HG02943 (cell line): ENCODE measurements around the gene SH3PXD2B.

Experiments
- ATAC-seq: cut with Tn5 transposase; IDR thresholded peaks from one replicate; pipeline ENCODE4 v1.9.1; 2021; ENCODE audit warnings: mild to moderate bottlenecking, low read depth, moderate library complexity; ENCODE audit not compliant: unreplicated experiment

SH3PXD2B gene

DNA sequence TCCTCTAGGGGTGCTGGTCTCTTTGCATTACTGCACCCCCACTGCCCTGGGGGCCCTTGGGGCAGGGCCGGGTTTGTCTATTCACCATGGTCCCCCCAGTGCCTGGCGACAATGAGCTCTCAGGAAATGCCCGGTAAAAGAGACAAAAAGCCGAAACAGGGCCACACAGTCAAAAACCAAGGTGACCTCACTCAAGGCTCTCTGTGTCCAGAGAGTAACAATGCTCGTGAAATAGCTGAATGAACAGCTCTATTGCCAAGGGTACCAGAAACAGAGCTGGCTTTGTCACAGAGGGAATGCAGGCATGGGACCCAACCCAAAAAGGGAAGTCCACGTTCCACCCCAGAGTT, 16.0 kb downstream of the SH3PXD2B start:
- ATAC-seq = no peak

DNA sequence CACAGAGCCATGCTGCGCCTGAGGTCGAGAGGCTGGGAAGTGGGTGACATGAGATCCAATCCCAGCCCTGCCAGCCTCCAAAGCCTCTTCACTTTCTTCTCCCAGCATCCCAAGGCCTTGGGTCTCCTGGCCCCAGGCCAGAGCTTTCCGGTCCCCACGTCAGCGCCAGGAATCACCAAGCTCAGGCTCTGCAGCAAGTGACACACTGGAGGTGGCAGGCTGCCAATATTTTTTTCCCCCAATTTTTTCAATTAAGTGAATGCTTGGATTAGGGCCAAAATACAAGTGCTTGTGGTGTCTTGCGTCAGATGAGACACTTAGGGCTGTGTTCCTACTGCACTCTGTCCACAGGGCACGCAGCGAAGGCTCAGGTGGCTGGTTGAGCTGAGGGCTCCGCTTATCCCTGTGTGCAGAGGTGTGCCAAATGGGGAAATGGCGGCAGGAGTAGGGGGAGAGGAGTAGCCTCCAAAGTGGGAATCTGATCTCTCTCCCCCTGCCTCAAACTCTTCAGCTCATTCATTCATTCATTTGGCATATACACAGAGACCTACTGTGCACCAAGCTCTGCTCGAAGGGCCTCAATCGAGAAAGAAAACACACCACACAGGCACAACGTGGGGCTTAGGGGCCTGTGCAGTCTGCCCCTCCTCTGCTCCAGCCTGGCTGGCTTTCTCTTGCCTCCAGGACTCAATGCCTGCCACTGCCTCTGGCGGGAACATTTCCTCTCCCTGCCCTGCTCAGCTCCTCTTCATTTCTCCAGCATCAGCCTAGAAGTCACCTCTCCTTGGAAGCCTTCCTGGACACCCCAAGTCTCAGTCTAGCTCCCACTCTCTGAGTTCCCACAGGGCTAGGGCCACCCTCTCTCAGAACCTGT, 16.6 kb downstream of the SH3PXD2B start:
- ATAC-seq = no peak

DNA sequence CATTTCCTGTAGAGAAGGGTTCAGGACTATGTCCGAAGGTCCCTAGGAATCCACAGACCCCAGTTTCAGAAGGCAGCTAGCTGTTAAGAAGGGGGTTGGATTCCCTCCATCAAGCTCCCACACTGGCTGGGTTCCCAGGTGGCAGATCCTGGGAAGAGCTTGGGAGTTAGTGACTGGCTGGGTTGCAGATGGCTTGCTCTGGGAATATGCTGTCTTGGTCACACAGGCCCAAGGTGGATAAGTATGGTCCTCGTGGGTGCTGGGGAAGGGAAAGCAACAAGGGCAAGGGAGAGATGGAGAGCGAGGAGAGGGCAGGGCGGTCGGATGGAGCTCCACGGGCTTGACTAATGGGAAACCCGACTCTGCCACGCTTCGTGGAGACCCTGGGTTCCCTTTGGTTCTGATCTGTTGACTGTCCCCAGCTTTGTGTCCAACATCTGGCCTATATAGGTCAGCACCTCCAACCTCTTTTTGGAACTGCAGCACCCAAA, 17.4 kb downstream of the SH3PXD2B start:
- no peak for ATAC-seq

DNA sequence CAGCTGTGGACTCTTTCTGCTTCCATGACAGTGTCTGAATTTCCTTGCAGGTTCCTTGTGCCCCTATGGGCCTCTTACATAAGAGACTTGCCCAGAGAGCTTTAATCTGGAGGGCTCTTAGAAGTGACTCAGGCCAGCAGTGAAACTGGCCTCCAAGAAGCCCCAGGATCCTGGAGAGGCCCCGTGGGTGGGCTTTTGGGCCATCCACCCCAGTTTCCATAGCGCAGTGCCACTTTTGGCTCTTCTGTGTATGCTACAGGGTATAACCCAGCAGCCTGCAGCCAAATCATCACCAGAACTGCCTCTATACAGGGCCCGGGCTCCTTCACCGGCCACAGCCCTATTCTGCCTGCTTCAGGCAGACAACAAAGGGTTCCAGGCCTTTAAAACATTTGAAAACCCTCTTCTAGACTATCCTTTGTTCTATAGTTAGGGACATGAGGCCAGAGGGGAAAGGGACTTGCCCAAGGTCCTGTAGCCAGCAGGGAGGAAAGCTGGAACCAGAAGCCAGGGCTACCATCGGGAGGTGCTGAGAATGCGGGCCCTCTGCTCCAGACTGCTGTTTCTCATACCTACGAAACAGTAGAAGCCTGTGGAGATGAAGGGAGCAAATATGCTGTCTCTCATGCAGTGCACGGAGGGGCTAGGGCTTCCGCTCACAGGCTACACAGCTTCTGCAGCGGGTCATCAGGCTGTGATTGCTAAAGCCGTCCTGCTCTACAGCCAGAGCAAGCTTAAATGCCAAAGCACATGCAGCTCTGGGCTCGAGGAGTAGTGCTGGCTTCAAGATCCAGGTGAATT, 18.0 kb downstream of the SH3PXD2B start:
- no peak for ATAC-seq

DNA sequence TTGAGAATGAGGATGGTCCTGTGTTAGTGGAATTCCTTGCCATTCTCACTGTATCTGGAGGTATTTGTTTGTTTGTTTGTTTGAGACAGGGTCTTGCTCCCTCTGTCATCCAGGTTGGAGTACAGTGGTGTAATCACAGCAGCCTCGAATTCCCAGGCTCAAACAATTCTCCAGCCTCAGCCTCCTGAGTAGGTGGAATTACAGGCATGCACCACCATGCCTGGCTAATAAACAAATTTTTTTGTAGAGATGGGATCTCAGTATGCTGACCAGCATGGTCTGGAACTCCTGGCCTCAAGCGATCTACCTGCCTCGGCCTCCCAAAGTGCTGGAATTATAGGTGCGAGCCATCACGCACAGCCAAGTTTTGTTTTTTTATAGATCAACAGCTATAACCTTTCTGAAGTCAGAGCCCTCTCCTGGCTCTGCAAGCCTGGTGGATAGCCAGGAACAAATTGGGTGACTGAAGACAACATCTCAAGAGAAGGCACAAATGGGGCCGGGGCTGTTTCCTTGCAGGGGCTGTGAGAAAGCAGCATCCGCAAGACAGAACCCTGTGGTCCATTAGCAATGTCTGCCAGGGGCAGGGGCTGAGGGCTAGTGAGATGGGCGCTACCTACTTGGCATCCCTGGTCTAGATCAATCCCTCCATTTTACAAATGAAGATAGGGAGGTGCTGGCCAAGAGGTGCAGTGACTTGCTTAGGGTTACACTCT, 18.8 kb downstream of the SH3PXD2B start:
- no peak for ATAC-seq

DNA sequence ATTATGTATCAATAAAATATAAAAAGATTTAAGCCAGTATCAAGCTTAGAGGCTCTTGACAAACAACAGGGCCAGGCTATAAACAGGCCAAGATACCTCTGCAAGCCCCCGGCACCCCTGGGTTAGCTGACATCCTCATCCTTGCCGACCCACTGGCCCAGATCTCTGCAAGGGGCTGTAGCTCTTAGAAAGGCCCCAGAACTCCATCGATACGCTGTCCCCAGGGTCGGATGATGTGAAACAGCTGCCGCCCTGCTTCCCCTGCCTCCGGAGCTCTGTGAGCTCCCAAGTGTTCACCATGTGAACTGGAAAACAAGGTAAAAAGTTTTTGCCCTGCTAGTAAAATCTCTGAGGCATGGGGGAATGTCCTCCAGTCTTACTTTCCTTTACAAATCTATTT, 20.1 kb downstream of the SH3PXD2B start:
- ATAC-seq = no peak

DNA sequence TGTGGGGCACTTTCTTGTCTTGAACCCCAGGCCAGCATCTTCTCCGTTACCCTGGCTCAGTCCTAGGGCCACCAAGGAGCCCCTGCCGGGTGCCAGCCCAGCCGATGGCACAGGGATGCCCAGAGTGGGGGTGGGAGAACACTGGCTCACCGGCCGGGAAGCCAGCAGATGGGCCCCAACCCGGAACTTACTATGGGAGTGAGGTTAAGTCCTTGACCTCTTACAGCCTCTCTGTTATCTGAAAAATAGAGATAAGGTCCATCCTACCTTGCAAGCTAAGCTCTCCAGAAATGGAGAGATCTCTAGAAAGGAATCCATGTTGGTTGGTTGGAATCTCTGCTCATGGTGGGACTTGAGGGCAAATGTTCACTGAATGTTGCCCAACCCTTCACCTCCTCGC, 20.8 kb downstream of the SH3PXD2B start:
- no peak for ATAC-seq

DNA sequence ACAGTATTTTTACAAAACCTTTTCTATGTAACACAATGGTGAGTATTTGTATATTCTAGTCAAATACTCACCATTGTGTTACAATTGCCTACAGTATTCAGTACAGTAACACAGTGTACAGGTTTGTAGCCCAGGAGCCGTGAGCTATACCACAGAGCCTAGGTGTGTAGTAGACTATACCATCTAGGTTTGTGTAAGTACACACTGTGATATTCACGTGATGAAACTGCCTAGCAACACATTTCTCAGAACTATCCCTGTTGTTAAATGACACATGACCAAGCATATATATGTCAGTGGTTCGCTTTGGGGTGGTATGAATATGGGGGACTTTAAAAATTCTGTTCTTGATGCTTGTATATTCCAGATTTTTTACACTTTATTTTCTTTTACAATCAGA, 21.3 kb downstream of the SH3PXD2B start:
- no peak for ATAC-seq

DNA sequence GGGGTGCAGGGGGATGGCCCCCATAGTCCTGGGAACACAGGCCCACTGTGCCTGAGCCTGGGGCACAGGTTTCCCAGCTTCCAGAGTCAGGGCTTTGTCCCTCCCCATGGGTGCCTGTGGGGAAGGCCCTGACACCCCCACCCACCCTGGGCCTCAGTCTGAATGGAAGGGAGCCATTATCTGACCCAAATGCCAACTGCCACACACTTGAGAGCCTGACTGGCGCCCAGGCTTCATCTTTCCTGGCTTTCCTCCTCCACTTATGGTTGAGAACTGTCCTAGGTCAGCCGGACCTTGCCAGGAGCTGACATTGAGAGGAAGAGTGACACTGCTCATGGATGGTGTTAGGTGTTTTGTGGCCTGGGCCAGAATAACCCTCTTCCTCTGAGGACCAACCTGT, 24.0 kb downstream of the SH3PXD2B start:
- no peak for ATAC-seq

DNA sequence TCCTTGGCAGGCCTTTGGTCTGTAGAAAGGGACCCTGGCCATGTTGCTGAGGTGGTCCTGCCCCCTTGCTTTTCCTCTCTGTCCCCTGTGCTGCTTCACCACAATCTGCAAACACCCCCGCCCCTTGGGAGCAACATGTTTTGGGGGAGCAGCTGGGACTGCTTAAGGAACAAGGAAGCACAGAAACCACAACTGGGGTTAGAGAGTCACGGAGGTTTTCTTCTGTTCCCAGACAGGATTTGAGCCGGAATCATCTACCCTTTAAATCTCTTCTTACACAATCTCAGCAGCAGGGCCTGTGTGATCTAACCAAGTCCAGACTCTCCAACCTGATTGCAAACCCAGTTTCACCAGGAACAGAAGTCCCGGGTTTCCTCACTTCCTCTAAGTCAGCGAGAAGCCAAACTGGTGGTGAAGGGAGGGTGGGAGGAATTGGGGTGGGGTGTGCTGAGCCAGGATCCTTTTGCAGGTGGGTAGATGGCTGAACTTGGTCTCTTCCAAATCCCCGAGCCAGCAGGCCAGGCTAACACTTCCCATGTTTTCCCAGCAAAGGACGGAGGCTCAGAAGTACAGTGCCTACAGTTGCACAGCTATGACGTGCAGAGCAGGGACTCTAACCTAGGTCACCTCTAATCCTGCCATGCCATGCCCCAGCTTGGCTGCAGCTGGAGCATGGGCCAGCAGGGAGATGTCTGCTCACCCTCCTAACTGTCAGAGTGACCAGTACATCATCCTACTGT, 25.0 kb downstream of the SH3PXD2B start:
- ATAC-seq = no peak

DNA sequence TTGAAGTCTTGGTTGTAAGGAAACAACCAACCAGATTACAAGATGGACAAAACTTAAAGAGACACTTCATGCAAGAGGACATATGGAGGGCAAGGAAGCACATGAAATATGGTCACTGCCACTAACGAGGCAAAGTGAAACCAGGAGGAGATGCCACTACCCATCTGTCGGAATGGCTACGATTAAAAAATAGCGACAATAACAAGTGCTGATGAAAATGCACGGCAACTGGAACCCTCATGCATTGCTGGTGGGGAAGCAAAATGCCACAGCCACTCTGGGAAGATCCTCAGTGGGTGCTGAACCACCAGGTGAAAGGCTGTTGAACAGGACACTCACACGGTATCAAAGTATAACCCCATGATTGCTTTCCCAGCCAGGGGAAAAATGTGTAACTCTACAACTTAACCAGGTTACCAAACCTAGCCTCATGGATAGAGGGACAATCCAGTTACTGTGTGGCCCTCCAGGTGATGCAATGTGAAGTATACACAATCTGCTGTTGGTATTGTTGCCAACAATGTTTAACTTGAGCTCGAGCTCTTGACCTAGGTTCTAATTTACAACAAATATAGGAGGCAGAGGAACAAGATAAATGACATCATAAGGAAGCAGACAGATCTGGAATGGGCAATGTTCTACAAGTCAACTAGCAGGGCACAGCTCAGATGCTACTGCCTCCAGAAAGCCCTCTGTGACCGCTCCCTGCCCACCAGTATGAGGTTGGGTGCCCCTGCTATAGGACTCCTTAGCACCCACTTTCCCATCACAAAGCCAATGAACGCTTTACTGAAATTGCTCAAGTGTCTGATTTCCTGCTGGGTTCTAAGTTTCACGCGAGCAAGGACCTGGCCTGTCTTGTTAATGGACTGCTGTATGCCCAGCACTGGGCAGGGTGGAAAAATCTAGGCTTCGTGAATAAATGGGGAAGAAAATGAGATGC, 25.8 kb downstream of the SH3PXD2B start:
- ATAC-seq = no peak

DNA sequence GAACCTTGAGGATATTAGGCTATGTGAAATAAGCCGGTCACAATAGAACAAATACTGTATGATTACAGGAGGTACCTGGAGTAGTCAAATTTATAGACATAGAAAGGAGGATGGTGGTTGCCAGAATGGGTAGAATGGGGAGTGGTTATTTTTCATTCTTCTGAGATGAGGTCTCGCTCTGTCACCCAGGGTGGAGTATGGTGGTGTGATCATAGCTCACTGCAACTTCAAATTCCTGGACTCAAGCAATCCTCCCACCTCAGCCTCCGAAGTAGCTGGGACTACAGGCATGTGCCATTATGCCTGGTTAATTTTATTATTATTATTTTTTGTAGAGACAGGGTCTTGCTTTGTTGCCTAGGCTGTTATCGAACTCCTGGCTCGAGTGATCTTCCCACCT, 27.1 kb downstream of the SH3PXD2B start:
- ATAC-seq = no peak

DNA sequence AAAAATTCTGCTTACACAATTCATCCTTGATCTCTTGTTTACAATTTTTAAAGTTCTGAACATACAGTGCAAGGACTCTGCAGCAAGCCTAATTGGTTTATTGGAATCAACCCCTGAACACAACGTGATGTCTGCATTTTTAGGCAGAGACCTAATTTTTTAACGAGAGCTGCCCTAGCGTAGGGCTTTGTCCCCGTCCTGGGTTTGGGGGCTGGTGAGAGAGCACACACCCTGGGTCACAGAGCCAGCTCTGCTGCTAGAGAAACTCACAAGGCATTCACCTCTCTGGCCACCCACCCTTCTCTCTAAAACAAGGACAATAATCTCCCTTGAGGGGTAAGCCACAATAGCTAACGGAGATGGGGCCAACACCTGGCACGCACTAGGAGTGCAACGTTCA, 28.2 kb downstream of the SH3PXD2B start:
- no peak for ATAC-seq

DNA sequence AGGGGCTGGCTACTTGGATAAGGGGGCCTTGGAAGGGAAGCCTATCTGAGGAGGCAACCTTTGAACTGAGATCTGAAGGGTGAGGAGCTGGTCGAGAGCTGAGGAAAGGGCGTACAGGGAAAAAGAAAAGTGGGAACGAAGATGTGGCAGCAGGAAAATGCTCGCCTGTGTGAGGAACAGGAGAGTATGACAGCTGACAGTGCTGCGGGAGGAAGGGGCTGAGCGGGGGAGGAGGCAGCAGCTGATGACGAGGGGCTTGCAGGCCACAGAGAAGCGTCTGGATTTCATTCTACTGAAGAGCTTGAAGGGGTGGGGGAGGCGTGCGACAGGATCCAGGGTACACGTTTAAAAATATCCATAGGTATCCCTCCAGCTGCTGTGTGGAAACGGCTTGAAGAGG, 28.9 kb downstream of the SH3PXD2B start:
- no peak for ATAC-seq

DNA sequence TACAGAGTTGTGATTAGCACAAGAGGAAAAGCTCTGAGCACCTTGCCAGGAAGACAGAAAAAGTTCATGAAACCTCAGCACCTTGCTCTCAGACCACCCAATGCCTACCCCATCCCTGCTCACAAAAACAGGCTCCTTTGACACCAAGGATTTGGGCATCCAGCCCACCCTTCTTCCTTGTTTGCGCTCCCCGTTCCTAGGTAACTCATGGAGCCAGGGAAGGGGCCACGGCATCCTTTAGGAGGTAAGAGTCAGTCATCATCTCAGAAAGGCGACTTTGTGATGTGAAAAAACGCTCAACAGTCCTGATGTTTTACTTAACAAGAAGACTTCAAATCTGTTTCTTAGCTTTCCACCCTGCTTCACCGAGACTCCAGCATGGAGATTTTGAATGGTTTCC, 29.5 kb downstream of the SH3PXD2B start:
- ATAC-seq = no peak

DNA sequence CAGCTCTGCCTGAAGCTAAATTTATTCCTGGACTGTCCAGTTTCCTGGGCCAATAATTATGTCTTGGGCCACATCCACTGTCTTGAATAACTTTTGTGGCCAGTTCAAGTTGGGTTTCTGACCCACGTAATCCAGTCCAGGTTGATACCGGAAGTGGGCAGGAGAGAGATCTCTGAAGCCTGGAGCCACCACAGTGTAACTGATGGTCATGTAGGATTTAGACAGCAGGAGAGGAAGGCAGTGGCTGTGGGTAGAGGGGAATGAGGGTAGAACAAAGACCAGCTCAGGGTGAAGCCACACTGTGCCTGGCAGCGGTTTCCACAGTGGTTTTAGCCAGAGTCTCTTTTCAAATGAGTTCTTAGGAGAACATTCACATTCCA, 30.2 kb downstream of the SH3PXD2B start:
- no peak for ATAC-seq

DNA sequence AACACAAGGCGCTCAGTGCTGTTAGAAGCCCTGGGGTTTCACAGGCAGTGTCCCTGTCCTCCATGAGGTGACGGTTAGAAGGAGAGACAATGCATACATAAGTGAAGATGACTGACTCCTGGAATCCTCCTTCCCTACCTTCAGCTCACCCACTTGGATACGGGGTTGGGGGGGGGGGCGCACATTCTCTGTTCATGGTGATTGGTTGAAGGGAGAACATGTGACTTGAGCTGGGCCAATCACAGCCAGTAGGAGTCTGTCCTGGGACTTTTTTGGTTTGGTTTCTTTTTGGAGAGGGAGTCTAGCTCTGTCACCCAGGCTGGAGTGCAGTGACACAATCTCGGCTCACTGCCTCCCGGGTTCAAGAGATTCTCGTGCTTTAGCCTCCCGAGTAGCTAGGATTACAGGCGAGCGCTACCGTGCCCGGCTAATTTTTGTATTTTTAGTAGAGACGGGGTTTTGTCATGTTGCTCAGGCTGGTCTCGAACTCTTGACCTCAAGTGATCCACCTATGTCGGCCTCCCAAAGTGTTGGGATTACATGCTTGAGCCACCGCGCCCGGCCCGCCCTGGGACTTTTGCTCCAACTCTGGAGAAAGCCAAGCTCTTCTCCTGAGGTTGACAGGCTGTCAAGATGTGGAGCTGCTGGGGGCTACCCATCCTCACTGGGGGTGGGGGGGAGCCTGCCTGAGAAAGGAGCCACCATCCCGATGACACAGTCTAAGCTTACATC, 30.8 kb downstream of the SH3PXD2B start:
- no peak for ATAC-seq

DNA sequence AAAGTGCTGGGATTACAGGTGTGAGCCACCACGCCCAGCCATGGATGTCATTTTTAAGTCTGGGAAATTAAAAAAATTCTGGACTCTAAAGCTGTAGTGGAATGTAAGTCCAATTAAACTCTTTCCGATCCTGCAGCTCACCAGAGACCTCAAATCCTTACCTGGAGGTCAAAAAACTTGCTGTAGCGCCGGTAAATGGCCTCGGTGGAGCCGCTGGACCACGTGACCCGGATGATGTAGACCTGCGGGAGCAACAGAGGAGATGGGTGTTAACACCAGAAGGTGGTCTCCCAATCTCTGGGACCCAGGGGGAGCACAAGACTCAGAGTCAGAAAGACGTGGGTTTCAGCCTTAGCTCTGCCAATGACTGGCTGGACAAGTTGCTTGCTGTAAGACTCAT, 32.1 kb downstream of the SH3PXD2B start:
- no peak for ATAC-seq

DNA sequence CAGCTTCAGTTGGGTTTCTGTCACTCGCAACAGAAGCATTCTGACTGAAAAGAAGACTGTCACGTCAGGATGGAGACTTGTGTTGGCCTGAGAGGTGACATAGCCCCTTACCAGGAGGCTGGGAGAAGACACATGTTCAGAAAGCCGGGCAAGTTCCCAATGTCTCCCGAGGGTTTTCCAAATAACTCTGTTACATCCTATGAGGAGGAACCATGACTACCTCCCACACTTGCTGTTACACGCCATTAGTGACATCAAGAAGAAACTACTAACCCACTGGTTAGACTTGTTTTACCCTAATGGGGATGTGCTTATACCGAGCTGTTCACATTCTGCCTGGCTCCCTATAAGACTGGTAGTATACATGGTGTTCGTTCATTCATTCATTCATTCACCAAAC, 33.3 kb downstream of the SH3PXD2B start:
- ATAC-seq = no peak
